Naive thymus-derived CD8-positive, alpha-beta T cell (primary cell): Measurements from ENCODE around the gene PAH. TPM values are rescaled to one million over a fixed set of nuclear protein-coding genes. Genes with fewer than 3 reads are reported as not detected.

Experiments
- ATAC-seq, 2 donors: fragments of 150-1000 bp; cut with Tn5 transposase in 1 of 2; sonication (Bioruptor Pico), chemical (Tn5 transposase) in 1 of 2; 1 replicate in 1 of 2; 2 replicates in 1 of 2; pipeline ENCODE4 v1.10.0; 2021; ENCODE audit warnings: mild to moderate bottlenecking in 2 of 2, moderate library complexity in 2 of 2
- POLR2A ChIA-PET: fragments of 350-600 bp; sonication (Branson Sonifier 250); formaldehyde crosslinking; loops from one replicate; lab custom pipeline; 2021; ENCODE audit warnings: antibody characterized with exemption; lab: Charles Lee
- DNase-seq, 10 donors: peaks; one replicate each; pipeline versions ENCODE4 v3.0.0 to v3.0.0-alpha.2; 2020 to 2022
- H3K27ac Mint-ChIP-seq, 10 donors: one replicate each; pipeline ENCODE4 v1.8.0; 2020 to 2022; ENCODE audit warnings: mild to moderate bottlenecking in 10 of 10, mixed read lengths in 10 of 10, moderate library complexity in 4 of 10, inconsistent platforms in 1 of 10
- H3K27me3 Mint-ChIP-seq, 5 donors: one replicate each; pipeline ENCODE4 v1.8.0; 2021 to 2022; ENCODE audit warnings: mixed read lengths in 5 of 5
- H3K36me3 Mint-ChIP-seq, 3 donors: one replicate each; pipeline ENCODE4 v1.8.0; 2020 to 2022; ENCODE audit warnings: mixed read lengths in 3 of 3, mild to moderate bottlenecking in 2 of 3, inconsistent platforms in 1 of 3
- H3K4me1 Mint-ChIP-seq, 4 donors: one replicate each; pipeline ENCODE4 v1.8.0; 2021 to 2022; ENCODE audit warnings: mixed read lengths in 4 of 4
- H3K4me3 Mint-ChIP-seq, 10 donors: one replicate each; pipeline ENCODE4 v1.8.0; 2020 to 2022; ENCODE audit warnings: mild to moderate bottlenecking in 10 of 10, mixed read lengths in 10 of 10, moderate library complexity in 6 of 10, inconsistent platforms in 1 of 10
- H3K9me3 Mint-ChIP-seq, 9 donors: one replicate each; pipeline ENCODE4 v1.8.0; 2020 to 2022; ENCODE audit warnings: mixed read lengths in 9 of 9, mild to moderate bottlenecking in 3 of 9, inconsistent platforms in 1 of 9, moderate library complexity in 1 of 9
- polyA plus RNA-seq, 3 donors: library from polyadenylated mRNA; unstranded; fragments of 300-500 nt; fragmentation: Illumina TruSeq; gene quantifications; one replicate each; pipeline ENCODE4 v1.2.3, GENCODE V29; 2021
- total RNA-seq, 8 experiments: library from RNA in 2 of 8; stranded (reverse) in 2 of 8; gene quantifications; one replicate each; pipeline ENCODE4 v1.2.3 and lab custom pipeline; 2021 to 2026

Gene PAH
- total and polyA plus RNA-seq, 5 experiments from 2014 or later, result 0.25 TPM; not detected in 4

DNA sequence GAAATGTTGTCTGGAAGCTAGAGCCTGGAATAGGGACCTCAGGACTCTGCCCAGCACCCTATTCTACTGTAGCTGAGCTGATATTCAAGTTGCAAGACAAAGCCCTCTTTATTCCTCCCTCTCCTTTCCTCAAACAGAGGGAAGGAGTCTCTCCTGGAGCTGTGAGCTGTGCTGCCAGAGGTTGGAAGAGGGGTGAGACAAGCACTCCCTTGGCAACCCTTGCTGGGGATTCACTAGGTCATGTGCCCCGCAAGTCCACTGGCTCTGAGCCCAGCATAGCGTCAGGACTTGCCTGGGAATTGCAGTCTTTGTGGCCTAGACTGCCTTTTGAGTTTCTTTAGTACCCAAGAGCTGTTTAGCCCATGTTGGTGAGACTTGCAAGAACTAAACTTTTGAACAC lies 29.0 kb upstream of the PAH start:
- POLR2A ChIA-PET, result no interaction called here
- DNase-seq (no peak), ATAC-seq (no peak)
- H3K27me3 Mint-ChIP-seq, result peaks cover 31 to 93% (median 52%) of the 10 kb centered on the region in 5 donors
- H3K9me3 Mint-ChIP-seq, result peaks cover 0 to 4% (median 0%) of the 10 kb centered on the region in 9 donors
- H3K4me3 Mint-ChIP-seq, result no peak overlapping the region
- H3K27ac Mint-ChIP-seq, result no peak overlapping the region
- H3K36me3 Mint-ChIP-seq, result no peaks in the 10 kb centered on the region
- H3K4me1 Mint-ChIP-seq, result peaks cover 4 to 9% (median 7%) of the 10 kb centered on the region in 4 donors

DNA sequence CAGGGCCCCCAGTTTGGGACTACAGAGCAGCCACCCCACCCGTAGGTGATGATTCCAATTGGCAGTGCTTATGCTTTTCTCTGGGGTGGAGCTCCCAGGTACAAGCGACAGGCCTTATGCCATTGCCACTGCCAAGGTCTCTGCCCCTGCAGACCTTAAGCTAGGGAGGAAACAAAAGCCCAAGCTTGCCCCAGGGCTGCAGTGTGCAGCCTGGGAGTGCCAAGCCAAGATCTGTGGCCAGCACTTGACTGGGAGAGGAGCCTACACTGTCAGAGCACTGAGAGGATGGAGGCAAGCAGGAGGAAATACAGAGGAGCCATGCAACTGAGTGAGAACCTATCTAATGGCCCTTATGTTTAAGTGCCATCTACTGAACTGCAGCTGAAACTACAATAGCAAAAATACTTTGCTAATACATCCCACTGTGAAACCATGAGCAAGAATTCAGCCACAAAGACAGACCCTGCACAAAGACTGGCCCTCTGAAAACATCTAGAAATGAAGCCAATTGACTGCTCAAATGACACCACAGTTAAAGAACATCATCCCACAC lies 22.7 kb upstream of the PAH start:
- H3K4me3 Mint-ChIP-seq, result no peak overlapping the region
- POLR2A ChIA-PET, result no interaction called here
- H3K36me3 Mint-ChIP-seq, result peaks cover 0 to 7% (median 0%) of the 10 kb centered on the region in 3 donors
- ATAC-seq, result no peak
- H3K27ac Mint-ChIP-seq, result no peak overlapping the region
- no peaks in the 10 kb centered on the region for H3K4me1 Mint-ChIP-seq
- peaks cover 0 to 15% (median 0%) of the 10 kb centered on the region in 9 donors for H3K9me3 Mint-ChIP-seq
- H3K27me3 Mint-ChIP-seq, result peaks cover 12 to 90% (median 39%) of the 10 kb centered on the region in 5 donors
- no peak for DNase-seq

DNA sequence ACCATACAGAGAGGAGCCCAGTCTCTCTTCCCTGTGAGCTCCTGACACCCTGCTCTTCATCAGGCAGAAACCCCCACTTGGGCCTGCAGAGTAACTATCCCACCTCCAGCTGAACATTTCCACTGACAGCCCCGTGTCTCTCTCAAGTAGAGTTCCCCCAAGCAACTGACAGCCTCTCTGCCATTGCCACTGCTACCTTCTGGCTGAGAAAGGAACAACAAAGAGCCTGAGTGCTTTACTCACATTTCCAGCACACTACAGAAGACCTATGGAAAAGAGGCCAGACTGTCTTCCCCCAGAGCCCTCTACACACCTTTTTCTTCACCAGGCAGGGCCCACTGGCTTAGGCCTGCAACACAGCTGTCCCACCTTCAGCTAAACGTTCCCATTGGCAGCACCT lies 22.0 kb upstream of the PAH start:
- H3K4me1 Mint-ChIP-seq, result no peaks in the 10 kb centered on the region
- no peak for DNase-seq
- H3K4me3 Mint-ChIP-seq, result no peak overlapping the region
- H3K27me3 Mint-ChIP-seq, result peaks cover 10 to 88% (median 36%) of the 10 kb centered on the region in 5 donors
- H3K9me3 Mint-ChIP-seq, result peaks cover 0 to 15% (median 0%) of the 10 kb centered on the region in 9 donors
- peaks cover 0 to 7% (median 0%) of the 10 kb centered on the region in 3 donors for H3K36me3 Mint-ChIP-seq
- H3K27ac Mint-ChIP-seq, result no peak overlapping the region
- POLR2A ChIA-PET, result no interaction called here
- ATAC-seq, result no peak

DNA sequence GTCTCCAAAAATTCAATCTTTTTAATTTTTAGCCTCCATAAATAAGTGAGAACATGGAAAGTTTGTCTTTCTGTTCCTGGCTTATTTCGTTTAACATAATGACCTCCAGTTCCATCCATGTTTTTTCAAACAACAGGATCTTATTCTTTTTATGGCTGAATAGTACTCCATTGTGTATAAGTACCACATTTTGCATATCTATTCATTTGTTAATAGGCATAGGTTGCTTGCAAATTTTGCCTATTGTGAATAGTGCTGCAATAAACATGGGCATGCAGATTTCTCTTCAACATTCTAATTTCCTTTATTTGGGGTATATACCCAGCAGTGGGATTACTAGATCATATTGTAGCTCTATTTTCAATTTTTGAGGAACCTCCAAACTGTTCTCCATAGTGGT lies 16.1 kb upstream of the PAH start:
- Mint-ChIP-seq H3K27me3 (peaks cover 20 to 61% (median 32%) of the 10 kb centered on the region in 5 donors), H3K9me3 (peaks cover 0 to 3% (median 0%) of the 10 kb centered on the region in 9 donors), H3K4me3 (no peak overlapping the region), H3K36me3 (no peaks in the 10 kb centered on the region), H3K27ac (no peak overlapping the region), H3K4me1 (no peaks in the 10 kb centered on the region)
- no peak for ATAC-seq
- no peak for DNase-seq
- POLR2A ChIA-PET, result no interaction called here

DNA sequence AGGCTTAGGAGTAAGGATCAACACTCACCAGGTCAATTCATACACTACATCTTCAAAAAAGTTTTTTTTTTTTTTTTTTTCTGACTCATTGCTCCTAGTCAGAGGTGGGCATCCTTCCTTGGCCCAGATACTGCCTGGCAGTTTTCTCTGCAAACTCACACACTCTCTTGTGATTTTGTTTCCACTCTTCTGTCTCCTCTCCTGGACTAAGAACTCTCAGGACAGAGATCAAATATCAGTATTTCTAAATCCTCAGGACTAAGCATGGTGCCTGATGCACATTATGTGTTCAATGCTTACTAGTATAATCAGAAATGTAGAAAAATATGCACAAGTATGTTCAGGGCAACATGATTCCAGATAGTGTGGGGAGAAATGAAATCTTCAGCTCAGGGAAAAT lies 10.2 kb upstream of the PAH start:
- DNase-seq (no peak), ATAC-seq (no peak)
- POLR2A ChIA-PET, result no interaction called here
- Mint-ChIP-seq H3K36me3 (no peaks in the 10 kb centered on the region), H3K9me3 (peaks cover 0 to 2% (median 0%) of the 10 kb centered on the region in 9 donors), H3K4me1 (no peaks in the 10 kb centered on the region), H3K27ac (no peak overlapping the region), H3K27me3 (peaks cover 20 to 57% (median 26%) of the 10 kb centered on the region in 5 donors), H3K4me3 (no peak overlapping the region)

DNA sequence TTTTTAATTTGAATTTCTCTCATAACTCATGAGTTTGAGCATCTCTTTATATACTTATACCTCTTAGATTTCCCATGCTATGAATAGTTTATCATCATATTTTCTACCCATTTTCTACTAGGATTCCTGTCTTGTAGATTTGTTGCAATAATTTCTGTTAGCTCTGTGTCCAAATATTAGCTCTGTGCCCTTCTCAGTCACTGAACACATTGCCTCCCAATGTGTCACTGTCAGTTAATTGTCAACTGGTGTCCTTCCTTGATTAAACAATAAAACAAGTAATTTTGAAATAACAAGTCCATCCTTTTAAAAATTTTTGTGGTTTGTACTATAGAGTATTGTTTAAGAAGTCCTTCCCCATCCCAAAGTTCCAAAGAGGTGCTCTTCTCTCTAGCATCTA lies 4.2 kb upstream of the PAH start:
- Mint-ChIP-seq H3K4me1 (peaks cover 3 to 11% (median 6%) of the 10 kb centered on the region in 4 donors), H3K27me3 (peaks cover 9 to 79% (median 23%) of the 10 kb centered on the region in 5 donors), H3K4me3 (no peak overlapping the region), H3K36me3 (no peaks in the 10 kb centered on the region), H3K9me3 (peaks cover 0 to 3% (median 0%) of the 10 kb centered on the region in 9 donors), H3K27ac (no peak overlapping the region)
- ATAC-seq, result no peak
- DNase-seq, result no peak
- POLR2A ChIA-PET, result no interaction called here

DNA sequence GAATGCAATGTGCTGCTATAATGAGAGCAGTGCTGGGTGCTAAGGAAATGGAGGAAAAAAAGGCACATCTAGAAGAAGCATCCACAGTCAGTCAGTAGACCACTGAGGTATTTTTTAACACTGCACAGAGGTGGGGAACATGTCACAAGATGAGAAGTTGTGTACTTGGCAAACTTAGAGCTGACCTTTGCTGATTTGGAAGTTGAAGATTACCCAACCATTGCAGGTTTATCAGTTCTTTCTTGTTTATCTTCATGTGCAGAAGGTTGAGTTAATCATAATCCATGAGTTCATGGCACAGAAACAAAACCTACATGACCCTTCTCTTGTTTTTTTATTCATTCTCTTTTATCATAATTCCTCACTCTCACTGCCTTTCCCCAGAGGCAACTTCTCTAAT lies 3.2 kb upstream of the PAH start:
- no peak overlapping the region for H3K27ac Mint-ChIP-seq
- DNase-seq (no peak), ATAC-seq (no peak)
- H3K27me3 Mint-ChIP-seq, result peaks cover 6 to 74% (median 15%) of the 10 kb centered on the region in 5 donors
- POLR2A ChIA-PET, result no interaction called here
- H3K4me3 Mint-ChIP-seq, result no peak overlapping the region
- H3K36me3 Mint-ChIP-seq, result no peaks in the 10 kb centered on the region
- peaks cover 0 to 3% (median 0%) of the 10 kb centered on the region in 9 donors for H3K9me3 Mint-ChIP-seq
- H3K4me1 Mint-ChIP-seq, result peaks cover 3 to 11% (median 6%) of the 10 kb centered on the region in 4 donors

DNA sequence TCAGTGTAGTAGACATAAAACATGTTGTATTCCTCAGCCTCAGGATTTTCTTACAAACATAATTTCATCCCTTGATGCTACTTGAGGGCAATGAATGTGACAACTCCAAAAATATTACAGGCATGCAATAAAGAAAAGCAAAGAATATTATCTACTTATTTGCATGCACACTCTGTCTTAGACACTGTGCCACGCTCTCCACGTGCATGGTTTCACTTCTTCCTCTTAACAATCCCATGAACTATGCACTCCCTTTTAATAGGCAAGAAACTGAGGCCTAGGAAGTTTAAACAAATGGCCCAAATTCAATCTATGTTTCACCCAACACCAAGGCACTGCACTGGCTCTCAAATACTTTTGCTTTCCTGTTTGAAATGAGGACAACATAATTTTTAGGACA lies 1.8 kb upstream of the PAH start:
- DNase-seq (no peak), ATAC-seq (no peak)
- Mint-ChIP-seq H3K4me1 (peaks cover 3 to 11% (median 6%) of the 10 kb centered on the region in 4 donors), H3K4me3 (no peak overlapping the region), H3K36me3 (no peaks in the 10 kb centered on the region), H3K27me3 (peaks cover 4 to 69% (median 19%) of the 10 kb centered on the region in 5 donors), H3K27ac (no peak overlapping the region), H3K9me3 (peaks cover 0 to 3% (median 0%) of the 10 kb centered on the region in 9 donors)
- POLR2A ChIA-PET, result no interaction called here

DNA sequence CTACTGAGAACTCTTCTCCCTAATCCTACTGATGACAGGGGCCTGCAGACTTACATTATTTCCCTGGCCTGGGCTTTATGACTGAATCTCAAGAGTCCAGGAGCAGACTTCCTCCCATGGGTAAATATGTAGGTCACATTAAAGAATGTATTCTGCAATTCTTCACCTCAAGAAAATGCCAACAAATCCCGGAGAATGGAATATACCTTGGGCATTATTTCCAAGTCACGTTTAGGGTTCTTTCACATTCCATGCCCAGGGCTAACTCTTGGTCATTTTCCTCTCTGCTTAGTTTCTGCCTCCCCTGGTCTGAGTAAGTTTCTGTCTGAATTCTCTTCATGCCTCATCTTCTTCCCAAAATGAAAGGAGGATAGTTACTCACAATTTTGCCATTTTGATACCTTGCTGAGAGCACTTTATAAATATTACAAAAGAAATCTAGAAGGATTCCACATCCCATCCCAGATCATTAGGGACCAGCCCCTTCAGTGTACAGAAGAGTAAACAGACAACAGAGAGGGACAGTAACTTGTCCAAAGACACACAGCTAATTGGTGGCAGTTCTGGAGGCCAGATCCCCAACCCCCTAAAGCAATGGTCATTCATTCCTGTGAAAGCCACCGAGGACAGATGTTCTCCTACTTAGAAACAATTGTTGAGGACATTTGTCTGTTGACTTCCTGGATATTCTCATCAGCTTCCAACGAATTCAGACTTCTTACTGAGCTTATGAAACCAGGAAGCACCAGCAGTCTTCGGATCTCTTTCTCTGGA lies 605 bp downstream of the PAH start:
- Mint-ChIP-seq H3K27me3 (peaks cover 3 to 54% (median 20%) of the 10 kb centered on the region in 5 donors), H3K4me3 (peak overlapping the region; percentile 18 to 86 (median 81)), H3K27ac (peak overlapping the region in 2 of 10 donors; percentile 12 to 53), H3K4me1 (peaks cover 3 to 11% (median 6%) of the 10 kb centered on the region in 4 donors), H3K9me3 (peaks cover 0 to 3% (median 0%) of the 10 kb centered on the region in 9 donors), H3K36me3 (no peaks in the 10 kb centered on the region)
- ATAC-seq (no peak), DNase-seq (no peak)
- POLR2A ChIA-PET, result no interaction called here

DNA sequence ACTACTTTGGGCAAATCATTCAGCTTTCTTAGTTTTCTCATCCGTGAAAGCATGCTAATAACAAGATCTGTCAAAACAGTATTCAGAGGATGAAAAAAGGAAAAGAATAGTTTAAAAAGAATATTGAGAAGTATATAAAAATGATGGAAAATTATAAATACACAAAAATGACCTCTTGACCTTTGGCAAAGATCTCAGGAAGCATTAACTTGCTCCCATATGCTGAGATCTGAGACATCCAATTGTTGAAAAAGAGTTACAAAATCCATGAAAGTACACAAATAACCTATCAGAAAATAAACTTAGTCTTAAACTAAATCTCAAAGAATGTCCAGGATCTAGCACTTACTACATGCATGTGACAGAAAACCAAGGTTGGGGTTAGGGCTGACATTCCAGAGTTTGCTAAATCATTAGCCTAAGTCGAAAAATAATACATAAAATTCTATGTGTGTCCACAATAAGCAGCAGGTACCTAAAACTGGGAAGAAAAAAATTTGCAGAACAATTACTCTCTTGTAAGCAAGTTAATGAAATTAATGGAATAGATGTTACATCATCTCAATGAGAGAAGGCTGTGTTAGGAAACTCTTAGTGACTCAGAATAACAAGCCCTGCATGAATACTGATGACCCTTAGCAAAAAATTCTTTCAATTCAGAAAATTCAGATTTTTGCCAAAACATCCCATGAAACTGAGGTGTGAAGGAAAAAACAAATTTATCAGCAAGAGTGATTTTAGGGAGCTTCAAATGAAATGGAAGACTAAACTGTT lies 3.4 kb downstream of the PAH start:
- H3K9me3 Mint-ChIP-seq, result no peaks in the 10 kb centered on the region
- H3K27me3 Mint-ChIP-seq, result peaks cover 0 to 35% (median 13%) of the 10 kb centered on the region in 5 donors
- H3K4me1 Mint-ChIP-seq, result peaks cover 3 to 11% (median 6%) of the 10 kb centered on the region in 4 donors
- H3K4me3 Mint-ChIP-seq, result no peak overlapping the region
- ATAC-seq, result no peak
- POLR2A ChIA-PET, result no interaction called here
- no peak for DNase-seq
- no peak overlapping the region for H3K27ac Mint-ChIP-seq
- no peaks in the 10 kb centered on the region for H3K36me3 Mint-ChIP-seq

DNA sequence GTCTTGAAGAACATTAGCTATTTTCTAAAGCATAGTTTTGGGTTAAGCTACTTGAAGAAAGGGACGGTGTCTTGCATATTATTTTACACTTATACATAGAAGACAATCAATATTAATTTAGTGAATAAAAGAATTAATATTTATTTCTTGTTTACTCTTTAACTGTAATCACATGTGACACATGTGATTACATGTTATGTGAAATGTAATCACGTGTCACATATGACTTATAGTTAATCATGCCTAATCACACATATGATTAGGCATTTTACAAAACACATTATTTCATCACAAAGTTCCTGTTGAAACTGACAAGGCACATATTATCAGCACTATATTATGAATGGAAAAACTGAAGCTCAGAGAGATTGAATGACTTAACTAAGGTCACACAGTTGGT lies 4.8 kb downstream of the PAH start:
- Mint-ChIP-seq H3K27ac (no peak overlapping the region), H3K27me3 (peaks cover 0 to 27% (median 7%) of the 10 kb centered on the region in 5 donors), H3K9me3 (no peaks in the 10 kb centered on the region), H3K4me3 (no peak overlapping the region), H3K36me3 (no peaks in the 10 kb centered on the region), H3K4me1 (peaks cover 0 to 3% (median under 1%) of the 10 kb centered on the region in 4 donors)
- no peak for ATAC-seq
- no peak for DNase-seq
- POLR2A ChIA-PET, result no interaction called here

DNA sequence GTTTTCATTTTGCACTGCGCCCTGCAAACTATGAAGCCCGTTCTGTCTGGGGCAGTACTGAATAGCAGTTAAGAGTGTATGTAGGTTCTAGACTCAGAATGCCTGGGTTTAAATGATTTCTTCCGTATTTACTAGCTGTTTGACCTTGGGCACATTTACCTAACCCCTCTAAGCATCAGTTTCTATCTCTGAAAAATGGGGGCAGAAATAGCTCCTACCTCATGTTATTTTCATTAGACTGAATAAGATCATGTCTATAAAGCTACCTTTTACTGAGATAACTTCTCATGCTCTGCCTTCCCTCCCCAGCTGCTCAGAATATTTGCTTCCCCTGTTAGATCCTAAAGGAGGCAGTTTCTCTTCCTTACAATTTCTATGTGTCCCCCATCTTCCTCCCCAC lies 5.7 kb downstream of the PAH start:
- H3K4me1 Mint-ChIP-seq, result no peaks in the 10 kb centered on the region

More for the DNA sequence above, 5.7 kb downstream of the PAH start:
- ATAC-seq, result no peak
- Mint-ChIP-seq H3K4me3 (no peak overlapping the region), H3K27ac (peak overlapping the region in 1 of 10 donors; percentile 10), H3K27me3 (peaks cover 0 to 23% (median 6%) of the 10 kb centered on the region in 5 donors), H3K9me3 (no peaks in the 10 kb centered on the region), H3K36me3 (no peaks in the 10 kb centered on the region)
- DNase-seq, result no peak
- POLR2A ChIA-PET, result interaction anchor here (0.6 kb wide), 1 partner anchor 13 kb away, joined by 3 read pairs; no protein-coding TSS in a partner anchor
